Tibial nerve (tissue), 4 donors: Measurements from ENCODE around the gene SMU1.

Source experiments
- CTCF ChIP-seq, 5 experiments: fragments of 200-600 bp in 3 of 5; fragments of 450-650 bp in 2 of 5; sonication (generic) in 3 of 5; IDR thresholded peaks; one replicate each; pipeline ENCODE4 v1.5.1; 2016 to 2019; ENCODE audit warnings: antibody characterized with exemption in 5 of 5, mild to moderate bottlenecking in 3 of 5, moderate library complexity in 2 of 5
- EP300 ChIP-seq, 2 donors: sonication (generic); formaldehyde crosslinking; IDR thresholded peaks; one replicate each; pipeline ENCODE4 v1.6.1; 2017; ENCODE audit warnings: antibody characterized with exemption in 2 of 2, mild to moderate bottlenecking in 1 of 2
- POLR2A ChIP-seq, 2 donors: fragments of 450-650 bp; IDR thresholded peaks; one replicate each; pipeline ENCODE4 v1.6.1; 2017; ENCODE audit warnings: antibody characterized with exemption in 2 of 2, mild to moderate bottlenecking in 2 of 2, moderate library complexity in 2 of 2

- TF ChIP-seq CTCF (IDR thresholded peaks at IDR 0.05) (no peak), POLR2A (IDR thresholded peaks at IDR 0.05) (no peak), EP300 (IDR thresholded peaks at IDR 0.05) (no peak)
Measured at GRCh38 chr9:33011831-33012230, 64.6 kb downstream of the SMU1 start.
